ENCODE data around the gene ATXN1L.
"Not testable (repeated sequence)": the region's sequence is repeated elsewhere in the genome, so short reads cannot be mapped to it uniquely, and the experiment has no call there.

ATXN1L gene

DNA sequence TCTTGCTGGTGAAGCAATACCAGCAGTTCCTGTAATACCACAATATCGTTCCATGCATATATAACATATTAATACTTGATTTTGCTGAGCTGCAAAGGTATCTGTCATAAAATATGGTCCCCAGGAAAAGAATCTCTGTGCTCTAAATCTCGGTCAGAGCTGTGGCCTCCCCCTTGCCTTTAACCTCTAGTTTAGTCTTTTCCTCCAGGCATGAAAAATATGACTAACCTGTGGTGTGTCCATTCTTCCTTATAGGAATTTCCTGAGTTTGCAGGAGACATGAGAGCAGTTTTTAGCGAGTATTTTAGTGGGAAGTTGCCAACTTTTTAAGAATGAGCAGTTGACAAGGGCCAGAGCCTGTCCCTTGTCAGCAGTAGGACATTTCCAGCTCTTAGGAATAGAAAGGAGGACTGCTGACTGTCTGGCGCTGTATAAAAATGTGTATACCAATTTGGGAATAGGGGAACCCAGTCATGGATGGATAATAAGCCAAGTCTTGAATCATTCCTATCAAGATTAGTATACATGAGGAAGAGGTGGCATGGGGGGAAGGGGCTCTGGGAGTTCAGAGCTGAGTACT lies 8.7 kb downstream of the ATXN1L start:
- no peak for DNase-seq

DNA sequence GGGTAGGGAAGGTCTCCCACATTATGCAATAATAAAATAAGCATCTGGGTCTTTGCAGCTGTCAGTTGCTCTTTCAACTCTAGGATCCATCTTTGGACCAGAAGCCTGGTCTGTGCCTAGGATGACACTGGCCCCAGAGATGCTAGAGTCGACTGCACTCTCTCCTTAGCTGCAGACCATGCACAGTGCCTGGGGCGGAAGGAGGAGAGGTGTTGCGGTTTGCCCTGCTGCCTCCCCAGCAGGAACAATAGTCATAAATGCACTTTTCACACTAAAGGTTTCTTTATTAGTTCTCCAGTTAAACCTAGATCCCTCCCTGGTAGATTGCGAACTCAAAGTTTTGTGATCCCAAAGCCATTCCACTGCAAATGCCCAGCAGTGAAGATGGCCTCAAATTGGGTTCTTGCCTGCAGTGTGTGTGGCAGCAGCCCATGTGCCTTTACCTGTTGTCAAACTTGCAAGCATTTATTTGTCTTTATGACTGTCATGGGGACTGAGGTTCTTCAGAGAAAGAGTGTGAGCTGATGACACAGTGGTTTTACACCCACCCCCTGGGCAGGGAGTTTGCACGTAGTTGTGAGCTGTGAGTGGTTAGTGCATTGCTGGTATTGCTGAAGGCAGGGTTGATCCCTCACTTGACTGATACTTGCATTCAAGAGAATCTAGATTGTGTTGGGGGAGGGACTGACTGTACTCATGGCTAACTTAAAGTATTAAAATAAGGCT lies 10.3 kb downstream of the ATXN1L start:
- no peak for DNase-seq

DNA sequence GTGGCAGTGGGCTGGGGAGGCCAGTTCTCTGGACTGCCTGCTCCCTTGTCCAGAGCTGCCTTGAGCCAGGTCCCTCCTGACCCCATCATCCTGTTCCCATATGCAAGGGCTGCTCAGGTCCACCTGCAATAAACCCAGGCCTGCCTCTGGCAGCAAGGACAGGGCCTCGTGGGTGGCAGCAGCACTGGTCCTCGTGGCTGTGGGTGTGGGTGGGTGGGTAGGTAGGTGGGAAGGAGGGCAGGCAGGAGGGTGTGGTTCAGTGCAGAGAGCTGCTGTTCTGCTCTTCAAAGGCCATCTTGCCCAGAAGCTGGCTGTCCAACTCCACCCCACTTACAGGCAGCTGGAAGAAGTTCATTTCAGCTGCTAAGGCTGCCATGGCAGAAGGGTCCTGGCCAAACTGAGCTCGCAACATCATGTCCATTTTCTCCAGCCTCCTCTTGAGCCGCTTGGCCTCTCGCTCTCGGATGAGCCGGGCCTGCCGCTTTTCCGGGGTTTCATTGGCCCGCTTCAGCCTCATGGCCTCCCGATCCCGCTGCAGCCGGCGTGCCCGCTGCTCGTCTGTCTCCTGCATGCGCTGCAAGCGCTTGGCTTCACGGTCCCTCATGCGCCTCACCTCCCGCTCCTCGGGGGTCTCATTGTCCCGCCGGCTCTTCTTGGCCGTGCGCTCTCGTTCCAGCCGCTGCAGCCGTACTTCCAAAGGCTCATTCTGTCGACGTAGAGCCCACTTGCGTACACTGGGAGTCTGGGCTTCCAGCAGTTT lies 14.2 kb downstream of the ATXN1L start:
- DNase-seq: no peak

DNA sequence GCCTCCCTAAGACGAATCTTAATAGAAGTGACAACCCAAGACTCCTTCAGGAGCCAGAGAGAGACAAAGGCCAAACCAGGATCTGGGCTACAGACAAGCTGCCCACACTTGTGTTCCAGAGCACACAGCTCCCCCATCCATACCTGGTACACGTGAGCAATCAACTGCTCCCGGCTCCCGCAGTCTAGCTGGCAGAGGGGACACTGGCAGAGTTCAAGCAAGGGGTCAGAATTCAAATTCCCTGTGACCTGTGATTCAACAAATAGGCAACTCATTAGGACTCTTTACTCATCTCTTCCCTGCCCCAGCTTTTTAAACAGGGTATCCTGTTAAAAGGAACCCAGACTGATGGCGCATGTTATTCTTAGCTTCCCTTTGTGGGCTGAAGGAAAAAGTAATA lies 18.2 kb downstream of the ATXN1L start:
- DNase-seq: no peak

DNA sequence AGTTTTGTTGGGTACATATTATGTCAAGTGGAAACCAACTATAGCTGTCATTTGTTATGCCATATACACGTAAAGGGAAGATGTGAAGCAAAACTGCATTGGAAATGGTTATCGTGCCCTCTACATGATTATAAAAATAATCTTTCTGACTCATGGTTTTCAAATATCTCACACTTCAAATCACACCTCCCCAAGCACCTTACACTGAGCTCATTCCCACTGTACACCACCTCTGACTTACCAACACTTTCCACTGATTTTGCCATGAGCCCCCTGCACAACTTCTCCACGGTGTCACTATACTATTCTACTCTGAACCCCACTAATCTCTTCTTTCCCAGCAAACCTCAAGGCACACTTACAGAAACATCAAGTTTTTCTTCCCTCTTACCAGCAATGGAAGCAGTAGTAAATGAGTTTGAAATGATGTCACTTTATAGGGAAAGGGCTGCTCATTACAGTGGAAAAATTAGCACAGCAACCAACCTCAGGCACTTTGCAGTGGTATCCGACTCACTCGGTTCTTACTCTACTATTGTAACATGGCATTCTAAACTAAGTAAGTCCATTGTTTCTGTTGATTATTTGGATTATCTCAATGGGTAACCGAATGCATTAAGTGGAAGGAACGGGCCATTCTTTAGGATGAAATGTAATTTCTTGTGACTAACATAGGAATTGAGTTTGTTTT lies 19.5 kb downstream of the ATXN1L start:
- DNase-seq: no peak

DNA sequence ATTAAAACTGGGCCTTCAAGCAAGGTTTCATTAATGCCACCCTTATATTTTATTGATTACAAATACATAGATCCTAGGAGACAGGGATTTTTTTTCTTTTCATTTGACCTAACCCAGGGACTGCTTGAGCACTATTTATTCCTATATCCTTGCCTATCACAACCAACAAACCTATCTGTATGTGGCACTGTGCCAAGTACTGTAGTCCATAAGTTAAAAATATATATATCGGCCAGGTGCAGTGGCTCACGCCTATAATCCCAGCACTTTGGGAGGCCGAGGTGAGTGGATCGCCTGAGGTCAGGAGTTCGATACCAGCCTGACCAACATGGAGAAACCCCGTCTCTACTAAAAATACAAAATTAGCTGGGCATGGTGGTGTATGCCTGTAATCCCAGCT lies 21.4 kb downstream of the ATXN1L start:
- not testable (repeated sequence) for DNase-seq

DNA sequence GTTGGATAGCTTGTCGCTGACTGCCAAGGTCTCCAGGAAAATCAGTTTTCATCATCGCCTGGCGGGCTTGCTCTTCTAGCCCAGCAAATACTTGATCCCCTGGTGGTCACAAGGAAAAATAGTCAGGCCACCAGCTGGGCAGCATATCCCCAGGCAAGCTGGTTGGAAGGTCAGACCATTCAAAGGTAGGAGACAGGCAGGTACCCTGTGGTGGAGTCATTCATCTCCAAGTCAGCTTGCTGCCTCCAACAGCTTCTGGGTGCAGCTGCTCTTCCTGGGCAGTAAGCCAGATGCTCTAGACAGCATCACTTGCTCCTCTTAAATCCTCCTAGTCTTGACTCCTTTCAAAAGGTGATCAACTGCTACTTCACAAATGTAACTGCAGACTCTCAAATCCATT lies 22.2 kb downstream of the ATXN1L start:
- no peak for DNase-seq

DNA sequence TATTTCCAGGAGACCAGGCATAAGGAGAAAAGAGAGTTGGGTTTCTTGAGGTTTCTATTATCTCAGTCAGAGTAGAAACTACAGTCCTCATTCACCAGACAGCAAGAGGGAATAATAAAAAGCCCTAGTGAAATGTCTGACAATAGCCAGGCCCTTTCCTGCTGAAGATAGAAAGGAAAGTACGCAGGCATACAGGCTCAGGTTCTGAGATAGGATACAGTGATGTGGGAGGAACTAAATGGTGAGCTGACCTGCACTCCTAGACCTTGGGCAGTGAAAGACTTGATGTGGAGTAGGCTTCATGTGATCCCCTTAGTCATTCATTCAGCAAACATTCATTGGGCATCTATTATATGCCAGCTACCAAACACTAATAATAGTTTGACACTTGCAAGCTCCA lies 23.3 kb downstream of the ATXN1L start:
- no peak for DNase-seq

DNA sequence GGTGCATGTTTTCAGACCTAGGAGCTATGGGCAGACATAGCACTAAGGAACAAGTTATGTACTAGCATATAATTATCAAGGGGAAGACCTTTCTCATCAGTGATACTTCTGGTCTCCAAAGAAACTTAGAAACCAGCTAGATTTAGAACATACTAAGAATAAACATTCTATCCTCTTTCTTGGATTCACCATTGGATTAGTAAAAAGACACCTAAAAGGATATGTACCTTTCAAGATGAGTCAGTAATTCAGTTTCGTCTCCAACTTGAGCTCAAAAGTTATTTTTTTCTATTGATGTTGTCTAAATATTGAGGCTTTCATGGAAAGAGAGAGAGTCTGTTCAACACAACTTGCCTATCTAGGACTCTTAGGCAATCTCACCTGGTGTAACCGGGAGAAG lies 25.0 kb downstream of the ATXN1L start:
- DNase-seq: no peak

DNA sequence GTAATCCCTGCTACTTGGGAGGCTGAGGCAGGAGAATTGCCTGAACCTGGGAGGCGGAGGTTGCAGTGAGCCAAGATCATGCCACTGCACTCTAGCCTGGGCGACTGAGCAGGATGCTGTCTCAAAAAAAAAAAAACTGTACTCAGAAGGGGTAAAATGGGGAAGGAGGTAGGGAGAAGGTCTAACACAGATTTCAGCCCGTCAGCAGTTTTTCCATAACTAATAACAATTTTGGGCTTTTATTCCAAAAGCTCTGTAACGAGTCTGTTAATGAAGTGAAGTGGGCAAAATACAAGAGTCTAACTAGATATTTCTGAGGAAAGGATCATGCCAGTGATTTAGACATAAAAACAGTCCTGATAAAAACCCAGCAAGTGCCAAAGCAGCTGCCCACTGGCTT lies 27.4 kb downstream of the ATXN1L start:
- no peak for DNase-seq

DNA sequence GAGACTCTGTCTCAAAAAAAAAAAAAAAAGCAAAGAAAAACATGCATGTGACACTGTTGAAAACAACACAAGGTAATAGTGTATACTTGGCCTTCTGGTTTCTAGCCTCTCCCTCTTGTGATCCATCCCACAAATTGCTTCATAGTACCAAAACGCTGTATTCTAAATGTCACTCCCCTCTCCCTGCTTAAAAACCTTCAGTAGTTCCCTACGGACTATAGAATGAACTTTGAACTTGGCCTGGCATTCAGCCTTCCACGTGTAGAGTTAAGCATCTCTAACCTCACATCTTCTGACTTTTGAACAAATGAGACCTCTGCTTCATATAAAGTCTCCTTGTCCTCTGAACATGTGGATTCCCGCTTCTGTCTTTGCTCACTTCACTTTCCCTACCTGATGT lies 33.1 kb downstream of the ATXN1L start:
- DNase-seq: no peak

DNA sequence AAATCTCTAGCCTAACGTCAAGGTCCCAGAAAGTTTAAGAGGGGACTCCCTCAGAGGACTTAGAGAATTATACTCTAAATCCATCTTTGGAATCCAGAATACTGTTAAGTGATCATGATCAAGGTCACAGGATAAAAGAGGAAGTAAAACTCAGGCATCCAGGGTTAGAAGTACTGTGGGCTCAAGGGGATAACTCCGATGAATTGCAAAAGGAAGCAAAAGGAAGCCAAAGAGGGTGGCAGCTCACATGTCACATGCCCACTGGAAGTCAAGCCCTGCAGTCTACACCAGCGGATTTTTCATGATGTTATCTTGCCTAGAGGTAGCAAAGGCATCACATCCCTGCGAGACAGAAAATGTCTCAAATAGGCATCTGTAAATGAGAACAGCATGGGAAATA lies 34.4 kb downstream of the ATXN1L start:
- DNase-seq: no peak

DNA sequence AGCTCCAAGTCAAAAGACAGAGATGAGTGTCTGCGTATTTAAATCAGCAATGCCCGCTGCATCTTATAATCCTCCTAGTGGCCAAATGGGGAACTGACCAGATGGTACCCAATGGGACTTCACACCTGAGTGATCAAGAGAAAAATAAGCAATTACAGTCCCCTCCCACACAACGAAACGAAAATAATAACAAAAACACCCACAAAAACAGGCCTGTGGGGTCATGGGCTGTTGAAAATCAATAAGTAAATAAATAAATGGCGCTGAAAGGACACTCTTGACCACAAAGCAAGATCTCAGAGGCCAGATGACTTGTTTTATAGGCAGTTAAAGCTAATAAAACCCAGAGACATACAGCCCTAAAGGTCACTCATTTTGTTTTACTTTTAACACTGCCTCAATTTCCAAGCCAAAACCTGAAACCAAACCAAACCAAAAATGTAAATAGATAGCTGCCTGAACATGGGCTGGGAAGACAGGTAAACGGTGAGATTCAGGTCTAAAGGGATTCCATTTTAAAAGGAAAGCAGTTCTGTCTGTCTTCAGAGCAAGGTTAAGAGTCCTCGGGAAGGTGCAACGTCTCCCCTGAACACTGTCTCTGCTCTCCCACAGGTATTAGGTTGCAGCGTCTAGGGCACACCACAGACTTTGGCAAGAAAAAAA lies 36.9 kb downstream of the ATXN1L start:
- peak; percentile 19 to 73 for DNase-seq

DNA sequence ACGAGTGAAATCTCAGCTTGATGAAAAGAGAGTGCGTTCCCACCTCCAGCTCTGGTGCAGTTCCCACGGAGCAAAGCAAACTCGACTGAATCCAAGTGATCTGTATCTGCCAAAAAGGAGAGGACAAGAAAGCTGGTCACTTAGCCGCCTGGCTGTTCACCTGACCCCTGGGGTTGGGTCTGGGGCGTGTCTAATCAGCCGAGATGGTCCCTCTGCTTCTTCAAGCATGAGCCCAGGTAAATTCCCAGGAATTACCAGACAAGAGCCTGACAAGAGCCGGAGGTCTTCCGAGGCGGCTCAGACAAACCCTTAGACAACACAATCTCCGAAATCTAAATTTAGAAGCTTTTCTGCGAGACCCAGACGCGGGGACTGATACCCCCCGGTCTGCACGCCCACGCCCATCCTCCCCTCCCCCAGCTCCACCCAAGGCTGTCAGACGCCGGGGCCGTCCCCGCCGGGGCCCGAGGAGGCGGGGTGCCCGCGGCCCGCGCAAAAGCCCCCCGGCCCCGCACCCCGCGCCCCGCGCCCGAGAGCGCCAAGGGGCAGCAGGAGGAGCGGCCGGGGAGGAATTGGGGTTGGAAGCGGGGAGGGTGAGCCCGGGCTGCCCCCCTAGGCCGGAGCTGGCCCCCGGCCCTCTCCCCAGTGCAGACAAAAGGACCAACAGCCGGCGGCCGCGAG lies 37.5 kb downstream of the ATXN1L start:
- peak in 1 of 2 experiments; percentile 34 for DNase-seq

DNA sequence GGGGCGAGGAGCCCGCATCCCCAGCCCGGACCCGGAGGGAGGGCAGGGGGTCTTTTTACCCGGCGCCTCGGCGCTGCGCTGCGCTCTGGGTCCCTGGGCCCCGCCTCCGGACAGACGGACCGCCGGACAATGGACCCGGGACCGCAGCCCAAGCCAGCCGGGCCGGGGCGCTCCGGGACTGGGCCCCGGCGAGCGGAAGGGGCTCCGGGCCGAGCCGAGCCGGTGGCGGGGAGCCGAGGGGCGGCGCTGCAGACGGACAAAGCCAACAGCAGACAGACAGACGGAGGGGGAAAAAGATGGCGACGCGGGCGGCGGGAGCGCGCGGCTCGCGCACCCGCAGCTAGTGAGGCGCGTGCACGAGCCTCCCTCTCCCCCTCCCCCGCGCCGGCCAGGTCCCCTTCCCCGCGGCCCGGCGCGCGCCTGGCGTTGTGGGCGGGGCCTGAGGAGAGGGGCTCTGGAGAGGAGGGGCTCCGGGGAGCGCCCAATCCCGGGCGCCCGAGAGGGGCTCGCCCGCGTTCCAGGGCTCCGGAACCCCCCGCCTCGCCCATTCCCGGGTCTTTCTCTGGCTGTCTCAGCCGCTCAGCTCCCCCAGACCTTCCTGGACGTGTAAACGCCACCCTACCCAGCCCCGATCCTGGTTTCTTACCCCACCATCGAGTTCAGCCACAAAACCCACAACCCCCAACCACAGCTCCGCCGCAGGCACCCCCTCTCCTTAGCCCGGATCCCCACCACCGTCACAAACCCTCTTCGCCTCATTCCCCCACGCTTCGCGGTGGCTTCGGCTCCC lies 38.3 kb downstream of the ATXN1L start, which contains the start of gene ZNF821:
Gene ZNF821 (minus strand): TSS at position 334 of the 790 bp plus-strand sequence. CDS start 4,236 bp downstream, outside the sequence.
- peak; percentile 11 to 83 for DNase-seq

DNA sequence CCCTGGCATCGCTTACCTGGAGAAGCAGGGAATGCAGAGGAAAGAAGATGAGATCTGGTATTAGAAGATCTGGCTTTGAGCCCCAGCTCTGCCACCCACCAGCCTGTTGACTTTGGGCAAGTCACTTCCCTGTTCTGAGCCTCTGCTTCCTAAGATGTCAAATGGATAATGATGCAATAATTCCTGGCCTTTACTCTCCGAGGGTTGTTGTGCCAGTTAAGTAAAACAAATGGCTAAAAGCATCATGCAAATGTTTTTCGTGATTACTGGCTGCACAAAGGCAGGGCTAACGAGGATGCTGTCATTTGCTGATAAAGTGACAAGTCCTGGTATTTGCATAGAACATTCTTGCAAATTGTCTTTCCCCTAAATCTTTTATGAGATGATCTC lies 39.5 kb downstream of the ATXN1L start:
- peak; percentile 75 to 80 for DNase-seq

DNA sequence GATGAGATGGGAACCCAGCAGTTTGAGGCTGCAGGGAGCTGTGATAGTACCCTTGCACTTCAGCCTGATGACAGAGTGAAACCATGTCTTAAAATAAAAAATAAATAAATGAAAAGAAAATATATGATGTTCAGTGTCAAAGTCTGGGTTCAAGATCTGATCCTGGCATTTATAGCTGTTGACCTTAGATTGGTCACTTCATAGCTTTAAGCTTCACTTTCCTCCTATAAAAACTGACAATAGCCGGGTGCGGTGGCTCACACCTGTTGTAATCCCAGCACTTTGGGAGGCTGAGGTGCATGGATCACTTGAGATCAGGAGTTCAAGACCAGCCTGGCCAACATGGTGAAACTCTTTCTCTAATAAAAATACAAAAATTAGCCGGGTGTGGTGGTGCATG lies 43.4 kb downstream of the ATXN1L start:
- DNase-seq: no peak

DNA sequence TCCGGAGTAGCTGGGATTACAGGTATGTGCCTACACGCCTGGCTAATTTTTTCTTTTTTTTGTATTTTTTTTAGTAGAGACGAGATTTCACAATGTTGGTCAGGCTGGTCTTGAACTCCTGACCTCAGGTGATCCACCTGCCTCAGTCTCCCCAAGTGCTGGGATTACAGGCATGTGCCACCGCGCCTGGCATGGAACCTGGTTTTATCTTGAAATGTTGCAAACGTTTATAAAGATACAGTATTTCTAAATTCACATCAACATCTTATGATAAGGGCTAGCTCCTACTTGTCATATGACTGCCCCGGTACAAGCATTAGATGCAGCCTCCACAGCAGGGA lies 48.1 kb downstream of the ATXN1L start:
- DNase-seq: no peak

DNA sequence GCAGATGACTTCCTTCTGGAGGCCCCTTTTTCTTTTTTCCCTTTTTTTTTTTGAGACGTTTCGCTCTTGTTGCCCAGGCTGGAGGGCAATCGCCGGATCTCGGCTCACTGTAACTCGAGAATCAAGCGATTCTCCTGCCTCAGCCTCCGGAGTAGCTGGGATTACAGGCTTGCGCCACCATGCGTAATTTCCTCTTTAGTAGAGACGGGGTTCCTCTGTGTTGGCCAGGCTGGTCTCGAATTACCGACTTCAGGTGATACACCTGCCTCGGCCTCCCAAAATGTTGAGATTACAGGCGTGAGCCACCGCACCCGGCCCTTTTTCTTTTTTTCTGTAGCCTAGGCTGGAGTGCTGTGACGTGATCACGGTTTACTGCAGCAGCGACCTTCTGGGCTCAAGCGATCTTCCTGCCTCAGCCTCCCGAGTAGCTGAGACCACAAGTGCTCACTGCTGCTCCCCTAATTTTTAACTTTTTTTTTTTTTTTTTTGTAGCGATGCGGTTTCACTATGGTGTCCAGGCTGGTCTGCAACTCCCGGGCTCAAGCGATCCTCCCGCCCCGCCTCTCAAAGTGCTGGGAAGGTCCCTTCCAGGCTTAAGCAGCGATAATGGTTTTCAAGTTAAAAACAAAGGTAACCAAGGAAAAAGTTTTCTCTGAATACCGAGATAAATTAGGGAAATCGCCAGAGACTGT lies 48.6 kb downstream of the ATXN1L start:
- DNase-seq: peak; percentile 2 to 56

DNA sequence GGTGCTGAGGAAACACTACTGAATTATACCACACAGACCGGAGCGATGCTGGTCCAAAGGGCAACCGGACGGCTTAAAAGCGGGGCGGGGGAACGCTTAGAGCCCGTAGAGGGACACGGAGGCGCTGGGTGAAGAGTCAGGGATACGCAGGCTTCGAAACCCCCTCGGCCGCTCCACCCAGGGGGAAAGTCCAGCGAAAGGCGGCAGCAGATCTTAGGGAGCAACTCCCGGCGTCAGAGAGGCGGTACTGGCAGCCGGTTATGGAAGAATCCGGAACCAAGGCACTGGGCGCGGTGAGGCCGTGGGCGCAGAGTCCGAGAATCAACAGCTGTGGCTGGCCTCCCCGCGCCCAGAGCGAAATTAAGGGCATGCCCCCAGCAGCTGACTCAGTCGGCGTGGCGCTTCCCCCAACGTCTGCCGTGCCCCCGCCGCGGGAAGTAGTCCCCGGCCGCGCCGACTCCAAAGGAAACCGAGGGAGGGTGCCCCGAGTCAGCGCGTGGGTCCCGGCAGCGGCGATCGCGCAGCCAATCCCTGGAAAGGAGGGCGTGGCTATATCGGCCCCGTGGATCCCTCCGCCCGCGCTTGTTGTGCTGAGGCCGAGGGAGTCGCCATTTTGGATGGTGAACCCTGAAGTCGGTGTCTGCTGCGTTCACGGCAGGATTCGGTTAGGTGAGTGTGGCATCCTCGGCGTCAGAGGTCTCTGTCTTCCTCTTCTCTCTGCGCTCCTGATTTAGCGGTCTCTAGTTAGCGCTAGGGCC lies 49.3 kb downstream of the ATXN1L start, which contains the start of gene IST1:
Gene IST1 (plus strand): TSS at position 611 of the 758 bp plus-strand sequence. CDS start 20,110 bp downstream, outside the sequence.
- DNase-seq: peak; percentile 87 to 98
